GM15510 (cell line): Measurements from ENCODE around the gene COL24A1.

Experiments used
- POLR2A ChIP-seq: IDR thresholded peaks from 3 replicates; pipeline ENCODE4 v1.6.1; 2011; ENCODE audit warnings: borderline replicate concordance; ENCODE audit not compliant: insufficient read length; ENCODE audit errors: extremely low read depth

The COL24A1 gene

DNA sequence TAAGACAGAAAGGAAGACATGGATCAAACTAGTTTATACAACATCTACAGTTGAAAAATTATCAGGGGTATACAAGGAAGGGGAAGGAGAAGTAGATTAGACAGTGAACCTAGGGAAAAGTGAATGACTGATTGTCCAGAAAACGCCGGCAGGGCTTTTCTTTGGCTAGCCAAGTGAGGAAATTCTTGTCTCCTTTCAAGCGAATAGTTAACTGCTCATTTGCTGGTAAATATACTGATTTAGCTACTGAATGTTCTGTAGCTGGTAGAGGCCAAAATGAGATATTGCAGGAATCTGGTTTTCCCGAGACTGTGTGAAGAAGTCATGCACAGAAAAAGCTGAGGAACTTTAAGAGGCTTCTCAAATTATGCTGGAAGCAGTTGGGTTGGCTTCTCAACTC is 319.8 kb downstream of the COL24A1 start:
- TF ChIP-seq POLR2A = no peak

DNA sequence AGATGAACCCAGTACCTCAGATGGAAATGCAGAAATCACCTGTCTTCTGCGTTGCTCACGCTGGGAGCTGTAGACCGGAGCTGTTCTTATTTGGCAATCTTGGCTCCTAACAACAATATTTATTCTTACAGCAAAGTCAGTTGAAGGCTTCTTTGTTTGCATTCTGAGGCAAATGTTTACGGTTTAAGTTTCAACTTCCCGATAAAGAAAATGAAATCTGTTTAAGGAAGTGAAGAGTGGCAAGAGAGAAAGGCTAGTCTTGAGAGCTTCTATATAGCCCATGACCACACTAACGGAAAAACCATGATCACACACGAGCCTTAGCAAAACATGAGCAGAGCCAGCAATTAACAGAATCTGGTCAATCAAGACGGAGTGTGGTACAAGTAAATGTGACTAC is 325.7 kb downstream of the COL24A1 start:
- no peak for TF ChIP-seq POLR2A

DNA sequence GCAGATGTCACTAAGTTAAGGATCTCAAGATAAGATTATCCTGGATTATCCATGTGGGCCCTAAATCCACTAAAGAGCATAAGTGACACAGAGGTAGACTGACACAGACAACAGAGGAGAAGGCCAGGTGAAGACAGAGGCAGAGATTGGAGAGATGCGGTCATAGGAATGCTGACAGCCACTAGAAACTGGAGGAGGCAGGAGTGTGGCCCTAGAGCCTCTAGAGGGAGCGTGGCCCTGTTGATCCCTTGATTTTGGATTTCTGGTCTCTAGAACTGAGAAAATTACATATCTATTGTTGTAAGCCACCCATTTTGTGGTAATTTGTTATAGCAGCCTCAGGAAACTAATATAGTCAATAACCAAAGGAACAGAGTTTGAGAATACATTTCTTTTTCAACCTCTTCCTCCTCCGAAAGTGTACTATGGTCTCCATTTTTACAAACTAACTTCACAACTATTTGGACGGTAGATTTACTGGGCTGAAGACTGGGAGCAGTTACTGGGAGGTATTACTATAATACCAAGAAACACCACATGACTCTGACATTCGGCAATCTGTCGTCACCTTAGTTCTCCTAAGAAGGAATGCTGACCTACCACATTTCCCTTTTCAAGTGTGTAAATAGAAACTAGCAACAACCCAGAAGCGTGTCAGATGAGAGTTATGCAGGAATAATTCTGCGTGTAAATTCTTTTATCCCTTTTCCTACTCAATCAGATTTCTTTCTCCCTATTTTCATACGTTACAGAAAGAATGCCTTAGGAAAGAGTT is 332.3 kb downstream of the COL24A1 start:
- TF ChIP-seq POLR2A = no peak

DNA sequence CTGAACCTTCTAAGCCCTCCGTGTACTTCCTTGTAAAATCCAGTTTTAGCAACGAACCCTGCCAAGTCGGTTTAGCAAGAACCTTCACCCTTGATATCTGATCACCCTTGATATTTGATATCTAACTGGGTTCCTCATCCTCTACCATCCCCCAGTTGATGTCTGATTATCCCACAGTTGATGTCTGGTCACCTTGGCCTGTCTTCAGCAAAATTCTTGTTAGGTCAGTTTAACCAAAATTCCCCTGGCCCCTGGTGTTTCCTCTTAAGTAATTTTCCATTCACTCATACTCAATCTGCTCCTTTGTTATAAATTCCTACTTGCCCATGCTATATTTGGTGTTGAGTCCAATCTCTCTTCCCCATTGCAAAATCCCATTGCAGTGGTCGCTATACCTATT is 333.9 kb downstream of the COL24A1 start:
- TF ChIP-seq POLR2A = no peak

DNA sequence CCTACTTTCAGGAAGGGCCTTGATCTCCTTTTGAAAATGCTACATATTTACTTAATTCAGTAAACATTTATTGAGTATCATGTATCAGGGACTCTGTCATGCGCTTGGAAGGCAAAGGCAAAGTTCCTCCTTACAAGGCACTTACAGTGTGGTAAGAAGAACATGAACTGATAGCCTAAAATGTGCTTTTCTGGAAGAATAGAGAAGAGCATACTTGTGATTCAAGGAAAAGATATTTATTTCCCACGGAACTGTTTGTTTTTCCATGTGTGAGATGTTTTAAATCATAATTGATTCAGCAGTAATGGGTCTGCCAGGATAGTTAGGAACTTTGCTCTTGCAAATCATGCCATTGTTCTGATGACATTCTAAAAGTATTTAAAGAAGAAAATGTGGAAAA is 338.2 kb downstream of the COL24A1 start:
- no peak for TF ChIP-seq POLR2A

DNA sequence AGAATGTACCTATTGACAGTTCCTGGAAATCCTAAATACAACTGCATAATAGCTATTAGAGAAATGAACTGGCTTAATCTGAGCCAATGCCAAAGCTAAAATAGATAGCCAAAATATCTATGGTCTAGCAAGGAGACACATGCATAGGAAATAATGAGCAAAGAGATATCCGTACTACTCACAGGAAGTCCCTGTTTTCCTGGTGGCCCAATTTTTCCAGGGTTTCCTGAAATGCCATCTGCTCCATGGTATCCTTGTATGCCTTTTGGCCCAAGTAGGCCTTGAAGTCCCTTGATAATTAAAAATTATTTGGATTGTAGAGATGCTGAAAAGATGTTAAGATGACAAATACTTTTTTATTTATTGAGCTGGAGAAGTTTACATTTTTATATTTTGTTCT is 340.0 kb downstream of the COL24A1 start:
- TF ChIP-seq POLR2A = no peak

DNA sequence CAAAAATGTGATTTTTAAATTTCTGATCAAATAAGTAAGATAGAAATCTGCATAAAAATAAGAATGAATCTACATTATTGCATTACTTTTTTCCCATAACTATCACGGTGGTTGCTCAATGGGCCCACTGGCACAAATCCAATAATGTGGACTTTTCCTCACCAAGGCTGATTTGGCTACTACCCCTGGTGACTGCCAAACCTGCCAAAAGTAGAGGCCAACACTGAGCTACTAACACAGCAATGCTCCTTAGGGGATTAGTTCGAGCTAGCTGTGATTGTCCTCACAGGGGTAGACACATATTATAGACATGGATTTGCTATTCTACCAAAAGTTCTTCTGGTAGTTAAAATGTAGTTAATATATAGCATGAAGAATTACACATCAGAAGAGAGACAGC is 340.7 kb downstream of the COL24A1 start:
- TF ChIP-seq POLR2A = no peak

DNA sequence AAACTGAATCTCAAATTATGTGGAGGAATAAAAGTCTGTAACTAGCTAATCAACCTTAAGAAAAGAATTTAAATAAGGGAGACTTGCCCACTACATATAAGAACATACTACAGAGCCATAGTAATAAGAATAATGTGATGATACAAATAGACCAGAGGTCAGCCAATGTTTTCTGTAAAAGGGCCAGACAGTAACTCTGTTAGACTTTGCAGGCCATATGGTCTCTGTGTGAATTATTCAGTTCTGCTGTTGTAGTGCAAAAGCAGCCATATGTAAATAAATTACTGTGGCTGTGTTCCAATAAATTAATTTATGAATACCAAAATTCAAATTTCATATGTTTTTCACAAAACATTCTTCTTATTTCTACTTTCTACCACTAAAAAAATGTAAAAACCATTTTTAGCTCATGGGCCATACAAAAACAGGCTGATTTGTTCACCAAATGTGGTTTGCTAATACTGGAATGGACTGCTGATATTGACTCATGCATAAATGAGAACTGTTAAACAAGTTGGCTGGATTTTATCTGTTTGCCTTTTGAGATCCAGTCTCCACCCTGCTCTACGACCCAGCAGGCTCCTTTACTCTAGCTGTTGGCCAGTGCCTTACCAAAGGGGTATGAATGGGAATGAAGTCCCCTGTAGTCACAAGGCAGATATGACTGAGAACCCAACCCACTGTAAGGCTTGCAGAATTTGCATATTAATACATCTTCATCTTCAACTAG is 350.2 kb downstream of the COL24A1 start:
- no peak for TF ChIP-seq POLR2A

DNA sequence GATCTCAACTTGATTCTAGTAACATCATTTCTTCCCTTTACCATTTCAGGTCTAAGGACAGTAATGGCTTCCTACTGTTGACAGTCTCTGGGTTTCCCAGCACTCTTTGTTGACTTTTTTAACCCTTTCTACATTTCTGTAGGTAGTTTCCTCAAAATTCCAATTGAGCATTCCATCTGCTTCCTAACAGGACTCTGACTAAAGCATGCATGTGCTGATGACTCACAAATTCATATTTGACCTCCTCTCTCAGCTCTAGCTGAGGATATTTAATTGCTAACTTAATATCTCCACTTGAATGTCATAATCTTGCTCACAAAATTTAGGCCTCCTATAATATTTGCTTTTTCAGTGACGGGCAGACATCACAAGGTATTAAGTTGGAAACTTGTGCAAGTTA is 355.1 kb downstream of the COL24A1 start:
- no peak for TF ChIP-seq POLR2A

DNA sequence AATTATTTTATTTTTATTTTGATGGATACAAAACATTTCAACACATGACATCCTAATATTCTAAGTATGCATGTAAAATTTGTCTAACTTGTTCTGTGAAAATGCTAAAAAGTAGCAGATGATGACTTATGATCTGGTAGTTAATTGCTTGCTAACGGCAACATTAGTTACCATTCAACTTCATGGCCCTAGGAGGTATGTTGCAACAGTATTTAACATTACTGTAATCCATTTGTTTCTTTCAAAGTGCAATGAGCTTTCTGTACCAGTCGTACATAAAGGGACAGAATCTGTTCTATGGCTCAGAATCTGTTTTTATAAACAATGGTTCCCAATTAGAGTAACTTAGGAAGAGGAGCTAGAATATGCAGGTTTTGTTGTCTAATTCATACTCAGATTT is 356.8 kb downstream of the COL24A1 start:
- TF ChIP-seq POLR2A = no peak

DNA sequence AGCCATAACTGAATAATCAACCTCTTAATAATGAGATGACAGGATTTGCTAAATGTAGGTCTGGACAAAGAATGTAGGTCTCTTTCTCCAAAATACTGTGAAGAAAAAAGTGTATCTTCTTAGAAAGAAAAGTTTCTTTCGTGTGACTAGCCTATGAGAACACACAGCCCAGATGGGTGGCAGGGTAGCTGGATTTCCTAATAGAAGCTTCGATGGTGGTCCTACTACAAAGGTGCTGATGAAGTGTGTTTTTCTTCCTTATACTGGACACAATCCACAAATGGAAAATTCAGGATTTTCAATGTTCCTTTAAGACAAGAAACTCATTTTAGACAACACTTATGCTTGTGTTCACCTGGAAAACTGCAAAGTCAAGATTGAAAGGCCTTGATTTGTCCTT is 358.2 kb downstream of the COL24A1 start:
- no peak for TF ChIP-seq POLR2A

DNA sequence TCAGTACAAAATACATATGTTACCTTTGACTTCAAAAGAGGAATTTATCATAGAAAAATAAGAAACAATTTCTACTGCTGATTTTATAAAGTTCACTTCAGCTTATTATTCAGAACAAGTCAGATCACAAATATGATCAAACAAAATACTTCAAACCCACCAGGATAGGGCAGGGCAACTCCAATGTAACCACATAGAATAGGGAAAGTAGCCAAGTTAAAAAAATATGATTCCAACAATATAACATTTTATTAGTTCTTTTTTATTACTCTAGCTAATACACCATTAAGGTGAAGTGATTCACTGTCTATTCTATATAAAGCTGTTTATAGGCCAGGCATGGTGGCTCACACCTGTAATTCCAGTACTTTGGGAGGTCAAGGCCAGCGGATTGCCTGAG is 393.8 kb downstream of the COL24A1 start:
- no peak for TF ChIP-seq POLR2A

DNA sequence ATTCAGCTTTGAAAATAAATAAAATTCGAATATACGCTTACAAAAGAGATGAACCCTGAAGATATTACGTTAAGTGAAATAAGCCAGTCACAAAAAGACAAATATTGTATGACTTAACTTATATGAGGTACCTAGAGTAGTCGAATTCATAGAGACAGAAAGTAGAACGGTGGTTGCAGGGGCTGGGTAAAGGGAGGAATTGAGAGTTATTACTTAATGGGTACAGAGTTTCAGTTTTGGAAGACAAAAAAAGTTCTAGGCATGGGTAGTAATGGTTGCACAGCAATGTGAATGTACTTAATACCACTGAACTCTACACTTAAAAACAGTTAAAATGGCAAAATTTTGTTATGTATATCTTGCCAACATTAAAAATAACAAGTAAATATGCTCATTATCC is 399.7 kb downstream of the COL24A1 start:
- no peak for TF ChIP-seq POLR2A

DNA sequence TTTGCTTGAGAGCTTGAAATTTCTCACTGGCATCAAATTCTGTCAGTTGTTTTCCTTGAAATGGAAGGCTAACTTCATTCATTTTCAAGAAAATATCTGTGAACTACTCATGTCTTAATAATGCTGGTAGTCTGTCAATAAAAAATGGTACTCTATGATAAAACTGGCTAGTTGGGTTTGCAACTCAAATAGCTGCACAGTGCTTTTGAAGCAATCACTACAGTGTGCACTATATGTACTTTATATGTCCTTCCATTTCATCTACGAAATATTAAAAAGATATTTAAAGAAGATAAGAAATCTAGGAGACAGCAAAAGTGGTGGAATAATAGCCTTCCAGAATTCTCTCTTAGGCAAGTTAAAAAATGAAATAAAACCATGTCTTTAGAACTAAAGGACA is 408.5 kb downstream of the COL24A1 start:
- TF ChIP-seq POLR2A = no peak

DNA sequence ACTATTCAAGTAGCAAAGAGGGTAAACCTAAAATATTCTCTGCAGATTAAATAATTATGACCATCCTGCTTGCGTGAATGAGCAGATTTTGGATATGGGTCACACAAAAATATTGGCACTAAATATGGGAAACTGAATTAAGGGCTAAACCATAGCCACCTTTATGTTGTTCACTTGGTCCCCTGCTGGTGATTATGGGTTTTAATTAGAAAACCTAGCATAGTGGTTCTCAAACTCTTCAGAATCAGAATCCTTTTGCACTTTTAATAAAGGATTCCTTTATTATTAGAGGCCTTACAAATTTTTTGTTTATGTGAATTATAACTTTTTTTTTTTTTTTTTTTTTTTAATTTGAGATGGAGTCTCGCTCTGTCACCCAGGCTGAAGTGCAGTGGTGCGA is 409.8 kb downstream of the COL24A1 start:
- no peak for TF ChIP-seq POLR2A

DNA sequence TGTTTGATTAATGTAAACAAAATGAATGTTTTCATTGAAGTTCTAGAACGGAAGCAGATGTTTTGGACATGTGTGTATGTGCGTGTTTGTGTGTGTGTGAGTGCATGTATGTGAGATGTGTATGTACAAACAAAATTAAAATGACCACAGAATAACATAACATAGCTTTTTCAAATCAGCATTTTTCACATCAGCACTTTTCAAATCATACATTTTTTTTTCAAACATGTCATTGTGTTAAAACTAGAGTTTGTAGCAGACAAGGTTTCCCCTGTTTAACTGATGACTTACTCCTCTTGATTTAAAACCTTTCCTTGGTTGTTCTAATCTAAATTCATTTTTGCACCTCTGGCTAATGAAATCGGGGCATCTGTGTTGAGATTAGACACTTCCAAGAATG is 412.8 kb downstream of the COL24A1 start:
- no peak for TF ChIP-seq POLR2A

DNA sequence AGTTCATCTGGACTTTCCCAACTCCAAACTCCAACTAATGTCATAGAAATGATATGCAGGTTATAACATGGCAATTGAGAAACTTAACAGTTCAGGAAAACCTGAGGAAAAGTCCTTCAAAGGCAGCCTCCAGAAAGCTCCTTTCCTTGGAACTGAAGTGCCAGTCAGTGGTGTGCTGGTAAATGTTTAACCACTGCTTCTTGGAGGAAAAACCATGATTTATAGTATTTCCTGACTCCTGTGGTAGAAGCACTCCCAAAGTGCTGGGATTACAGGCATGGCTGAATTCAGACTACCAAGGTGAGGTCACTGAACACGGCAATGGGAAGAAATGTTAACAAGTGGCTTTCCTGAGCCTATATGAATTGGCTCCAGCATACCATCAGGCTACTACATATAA is 421.6 kb downstream of the COL24A1 start:
- TF ChIP-seq POLR2A = no peak

DNA sequence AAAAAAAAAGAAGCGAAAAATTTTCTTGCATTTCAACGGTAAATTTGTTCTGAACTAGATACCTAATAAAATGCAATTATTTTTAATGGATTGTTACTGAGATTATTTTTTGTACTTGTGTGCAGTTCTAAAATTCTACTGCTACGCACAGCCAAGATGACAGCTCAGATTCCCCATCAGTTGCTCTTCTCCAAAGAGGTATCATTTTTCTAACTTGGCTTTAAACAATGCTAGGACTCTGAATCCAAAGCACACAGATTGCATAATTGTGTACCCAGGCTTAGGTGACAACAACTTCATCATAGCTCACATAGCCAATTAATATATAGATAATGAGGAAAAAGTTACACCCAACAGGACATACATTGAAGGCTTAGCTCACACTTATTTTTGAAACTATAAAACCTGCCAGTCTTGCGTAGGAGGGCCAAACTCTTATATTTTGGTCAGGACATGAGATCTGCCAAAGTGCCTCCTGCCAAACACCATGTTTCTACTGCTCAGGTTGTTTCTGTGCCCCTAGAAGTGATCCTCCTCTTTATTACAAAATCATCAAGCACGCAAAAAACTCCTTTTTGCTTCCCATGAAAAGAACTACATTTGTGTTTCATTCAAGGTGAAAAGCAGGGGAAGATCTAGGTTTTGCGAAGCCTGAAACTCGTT is 437.8 kb downstream of the COL24A1 start:
- TF ChIP-seq POLR2A = no peak
